Measurements from ENCODE around the gene CDCA8. TPM values are rescaled to one million over a fixed set of nuclear protein-coding genes. Genes with fewer than 3 reads are reported as not detected.

CDCA8 gene
- total RNA-seq, 4 donors from 2014 or later: 0.26 to 0.42 (median 0.40) TPM; not detected in 1

- no peak for DNase-seq (ENCODE audit: extremely low spot score)
- Histone ChIP-seq H3K9me3 (no peaks in the 10 kb centered on the region), H3K4me3 (no peak overlapping the region), H3K36me3 (no peaks in the 10 kb centered on the region), H3K27ac (replicated peaks in 1 of 4) (no peak overlapping the region), H3K27me3 (peaks cover 0 to 40% (median 0%) of the 10 kb centered on the region in 4 donors), H3K4me1 (peaks cover 0 to 7% (median 2%) of the 10 kb centered on the region in 4 donors)
- TF ChIP-seq CTCF (IDR thresholded peaks at IDR 0.05): no peak
- TF ChIP-seq POLR2AphosphoS5 (IDR thresholded peaks at IDR 0.05): no peak
- no peak for TF ChIP-seq POLR2A (IDR thresholded peaks at IDR 0.05; ENCODE audit: low read depth)
- TF ChIP-seq EP300 (IDR thresholded peaks at IDR 0.05): no peak
- WGBS: 77% methylated on average over 10 of the region's 10 CpGs
- intact Hi-C loops (cut with DNase I): no loop called here
Measured at GRCh38 chr1:37673920-37674319, 18.4 kb upstream of the CDCA8 start.

GRCh38 chr1:37676281-37677142, 15.8 kb upstream of the CDCA8 start:
- TF ChIP-seq CTCF (IDR thresholded peaks at IDR 0.05) (no peak), EP300 (IDR thresholded peaks at IDR 0.05) (no peak), POLR2AphosphoS5 (IDR thresholded peaks at IDR 0.05) (no peak), POLR2A (IDR thresholded peaks at IDR 0.05; ENCODE audit: low read depth) (no peak)
- Histone ChIP-seq H3K9me3 (no peaks in the 10 kb centered on the region), H3K36me3 (peaks cover 0 to 17% (median 0%) of the 10 kb centered on the region in 4 donors), H3K4me1 (peaks cover 0 to 7% (median 2%) of the 10 kb centered on the region in 4 donors), H3K27ac (replicated peaks in 1 of 4) (no peak overlapping the region), H3K27me3 (peaks cover 0 to 16% (median 0%) of the 10 kb centered on the region in 4 donors), H3K4me3 (no peak overlapping the region)
- no peak for DNase-seq (ENCODE audit: extremely low spot score)
- intact Hi-C loops (cut with DNase I): no loop called here
- WGBS: 38% methylated on average over 14 of the region's 14 CpGs

GRCh38 chr1:37677143-37677439, 15.2 kb upstream of the CDCA8 start:
- 88% methylated on average over 4 of the region's 4 CpGs for WGBS
- intact Hi-C loops (cut with DNase I): no loop called here

GRCh38 chr1:37677808-37678207, 14.5 kb upstream of the CDCA8 start:
- intact Hi-C loops (cut with DNase I): no loop called here
- TF ChIP-seq EP300 (IDR thresholded peaks at IDR 0.05) (no peak), POLR2AphosphoS5 (IDR thresholded peaks at IDR 0.05) (no peak), POLR2A (IDR thresholded peaks at IDR 0.05; ENCODE audit: low read depth) (no peak), CTCF (IDR thresholded peaks at IDR 0.05) (no peak)
- no peak for DNase-seq (ENCODE audit: extremely low spot score)

More at GRCh38 chr1:37677143-37677439, 15.2 kb upstream of the CDCA8 start:
- H3K4me1 ChIP-seq: peaks cover 0 to 7% (median 2%) of the 10 kb centered on the region in 4 donors
- H3K27ac ChIP-seq (replicated peaks in 1 of 4): no peak overlapping the region
- no peaks in the 10 kb centered on the region for H3K9me3 ChIP-seq
- H3K36me3 ChIP-seq: peaks cover 0 to 17% (median 0%) of the 10 kb centered on the region in 4 donors
- no peak for DNase-seq (ENCODE audit: extremely low spot score)
- no peak overlapping the region for H3K4me3 ChIP-seq
- no peak for TF ChIP-seq POLR2AphosphoS5 (IDR thresholded peaks at IDR 0.05)
- TF ChIP-seq POLR2A (IDR thresholded peaks at IDR 0.05; ENCODE audit: low read depth): no peak
- TF ChIP-seq CTCF (IDR thresholded peaks at IDR 0.05): no peak
- no peak for TF ChIP-seq EP300 (IDR thresholded peaks at IDR 0.05)
- H3K27me3 ChIP-seq: peaks cover 0 to 11% (median 0%) of the 10 kb centered on the region in 4 donors

More at GRCh38 chr1:37677808-37678207, 14.5 kb upstream of the CDCA8 start:
- peaks cover under 1 to 24% (median 4%) of the 10 kb centered on the region in 4 donors for H3K36me3 ChIP-seq
- H3K9me3 ChIP-seq: no peaks in the 10 kb centered on the region
- peaks cover 0 to 7% (median 3%) of the 10 kb centered on the region in 4 donors for H3K4me1 ChIP-seq
- H3K4me3 ChIP-seq: no peak overlapping the region
- no peak overlapping the region for H3K27ac ChIP-seq (replicated peaks in 1 of 4)
- H3K27me3 ChIP-seq: peaks cover 0 to 6% (median 0%) of the 10 kb centered on the region in 4 donors
- WGBS: 92% methylated on average over 3 of the region's 5 CpGs

Measured in esophagus muscularis mucosa (tissue), 4 donors.